ENCODE results near the gene CKAP5. TPM values are rescaled to one million over a fixed set of nuclear protein-coding genes. Genes with fewer than 3 reads are reported as not detected.
A peak's percentile ranks its signal among the peaks of the same experiment; 100 is the strongest.

The CKAP5 gene
- total and polyA plus RNA-seq, 9 donors: 43.7 to 72.1 (median 57.6) TPM

DNA sequence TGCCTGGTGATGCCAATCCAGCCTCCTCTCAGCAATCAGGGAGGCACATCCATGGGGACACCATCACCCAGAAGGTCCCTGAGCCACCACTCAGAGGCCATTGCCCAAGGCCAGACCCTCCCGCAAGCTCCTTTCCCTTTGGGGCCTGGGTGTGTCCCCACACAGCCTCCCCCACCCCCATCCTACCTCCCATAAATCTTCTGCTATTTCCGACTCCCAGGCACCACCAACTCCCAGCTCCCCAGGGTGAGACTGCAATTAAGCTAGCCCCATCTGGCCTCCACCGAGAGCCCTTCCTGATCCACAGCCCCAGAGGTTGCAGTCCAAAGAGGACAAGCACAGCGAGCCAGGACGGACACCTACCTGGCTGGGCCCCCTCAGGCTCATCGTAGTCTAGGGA, 152.0 kb downstream of the CKAP5 start:
- H3K4me3 ChIP-seq (ENCODE audit: low read length): no peak overlapping the region
- H3K4me1 ChIP-seq (ENCODE audit: control insufficient read depth, insufficient read depth, low read length): peaks cover 49% of the 10 kb centered on the region
- H3K27me3 ChIP-seq (ENCODE audit: control insufficient read depth, insufficient read depth, low read length): no peaks in the 10 kb centered on the region
- DNase-seq: no peak
- H3K27ac ChIP-seq (ENCODE audit: low read length): peak overlapping the region; percentile 33
- H3K9me3 ChIP-seq (replicated peaks; ENCODE audit: control insufficient read depth, low read depth, low read length): no peaks in the 10 kb centered on the region
- 67% methylated on average over 6 of the region's 6 CpGs for WGBS (ENCODE audit: insufficient coverage)
- H3K36me3 ChIP-seq (ENCODE audit: control insufficient read depth, insufficient read depth, low read length): peaks cover 51% of the 10 kb centered on the region

DNA sequence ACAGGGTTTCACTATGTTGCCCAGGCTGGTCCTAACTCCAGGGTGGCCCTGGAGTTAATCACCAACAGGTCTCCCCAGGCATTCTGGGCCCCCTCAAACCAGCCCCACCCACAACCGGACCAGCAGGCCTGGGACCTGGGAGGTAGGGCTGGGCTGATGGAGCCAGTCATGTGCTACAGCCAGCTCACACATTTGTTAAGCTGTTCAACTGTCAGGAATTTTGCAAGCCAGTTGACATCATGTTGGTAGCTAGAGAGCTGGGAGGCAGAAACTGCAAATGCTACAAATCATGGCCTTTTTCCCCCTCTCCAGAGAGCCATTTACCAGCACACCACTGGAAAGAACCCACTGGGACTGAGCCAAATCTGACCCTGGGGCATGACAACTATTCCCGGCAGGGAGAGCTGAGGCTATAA, 152.5 kb downstream of the CKAP5 start:
- WGBS (ENCODE audit: insufficient coverage): 70% methylated on average over 2 of the region's 2 CpGs
- Histone ChIP-seq H3K4me3 (ENCODE audit: low read length) (no peak overlapping the region), H3K27me3 (ENCODE audit: control insufficient read depth, insufficient read depth, low read length) (no peaks in the 10 kb centered on the region), H3K4me1 (ENCODE audit: control insufficient read depth, insufficient read depth, low read length) (peaks cover 47% of the 10 kb centered on the region), H3K9me3 (replicated peaks; ENCODE audit: control insufficient read depth, low read depth, low read length) (no peaks in the 10 kb centered on the region), H3K36me3 (ENCODE audit: control insufficient read depth, insufficient read depth, low read length) (peaks cover 52% of the 10 kb centered on the region), H3K27ac (ENCODE audit: low read length) (peak overlapping the region; percentile 33)
- no peak for DNase-seq

Other genes with a start within 250 kb of the CKAP5 start
- gene HARBI1, start 229.1 kb downstream of the CKAP5 start, total RNA-seq: 2.3 TPM
- gene HARBI1, start 229.1 kb downstream of the CKAP5 start, polyA plus RNA-seq (ENCODE audit: insufficient read depth in 1 of 8, insufficient read length in 8 of 8, low replicate concordance in 1 of 8): 1 to 10 TPM; 2.3 to 3.5 (median 2.8) TPM
- 20.3 TPM for gene ATG13, start 228.7 kb downstream of the CKAP5 start, total RNA-seq
- gene ATG13, start 228.7 kb downstream of the CKAP5 start, polyA plus RNA-seq (ENCODE audit: insufficient read depth in 1 of 8, insufficient read length in 8 of 8, low replicate concordance in 1 of 8): 10 to 100 TPM; 28.1 to 38.6 (median 34.8) TPM
- 14.9 TPM for gene ARHGAP1, start 145.7 kb downstream of the CKAP5 start, total RNA-seq
- 10 to 100 TPM; 31.4 to 49.8 (median 38.6) TPM for gene ARHGAP1, start 145.7 kb downstream of the CKAP5 start, polyA plus RNA-seq (ENCODE audit: insufficient read depth in 1 of 8, insufficient read length in 8 of 8, low replicate concordance in 1 of 8)
- 5.8 TPM for gene ZNF408, start 145.2 kb downstream of the CKAP5 start, total RNA-seq
- 10 to 100 TPM in 1 of 8 donors, 1 to 10 TPM in 7; 7.3 to 14.8 (median 8.5) TPM for gene ZNF408, start 145.2 kb downstream of the CKAP5 start, polyA plus RNA-seq (ENCODE audit: insufficient read depth in 1 of 8, insufficient read length in 8 of 8, low replicate concordance in 1 of 8)
- gene F2, start 127.1 kb downstream of the CKAP5 start, total RNA-seq: 0.13 TPM
- 1 to 10 TPM in 1 of 8 donors, under 1 TPM in 1, not detected in 6; 0.41 to 1.4 TPM for gene F2, start 127.1 kb downstream of the CKAP5 start, polyA plus RNA-seq (ENCODE audit: insufficient read depth in 1 of 8, insufficient read length in 8 of 8, low replicate concordance in 1 of 8)
- 11.1 TPM for gene LRP4, start 72.3 kb upstream of the CKAP5 start, total RNA-seq
- 10 to 100 TPM; 18.9 to 30.3 (median 22.8) TPM for gene LRP4, start 72.3 kb upstream of the CKAP5 start, polyA plus RNA-seq (ENCODE audit: insufficient read depth in 1 of 8, insufficient read length in 8 of 8, low replicate concordance in 1 of 8)
- 14.1 TPM for gene CSTPP1, start 90.5 kb upstream of the CKAP5 start, total RNA-seq
- 10 to 100 TPM; 18.5 to 23.9 (median 23.2) TPM for gene CSTPP1, start 90.5 kb upstream of the CKAP5 start, polyA plus RNA-seq (ENCODE audit: insufficient read depth in 1 of 8, insufficient read length in 8 of 8, low replicate concordance in 1 of 8)

Measured in muscle of leg (tissue), 11 donors.